ENCODE results near the gene CDH13. TPM values are rescaled to one million over a fixed set of nuclear protein-coding genes. Genes with fewer than 3 reads are reported as not detected.

The CDH13 gene
- total RNA-seq, 1 donor, result 102 TPM

DNA sequence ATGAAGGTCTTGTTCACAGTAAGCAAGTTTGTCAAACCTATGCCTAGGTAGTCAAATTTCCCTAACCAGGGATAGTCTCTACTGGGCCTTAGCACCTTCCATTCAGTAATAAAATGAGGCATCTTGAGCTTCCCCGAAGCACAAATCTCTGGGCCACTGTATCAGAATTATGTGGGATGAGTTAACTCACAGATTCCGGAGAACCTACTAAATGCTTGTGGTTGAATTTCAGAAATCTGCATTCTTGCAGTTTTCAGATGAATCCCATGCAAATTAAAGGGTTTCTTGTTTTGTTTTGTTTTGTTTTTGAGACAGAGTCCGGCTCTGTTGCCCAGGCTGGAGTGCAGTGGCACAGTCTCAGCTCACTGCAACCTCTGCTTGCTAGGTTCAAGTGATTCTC lies 702.2 kb downstream of the CDH13 start:
- Histone ChIP-seq H3K4me1 (ENCODE audit: insufficient read depth, low read length) (peaks cover 2% of the 10 kb centered on the region), H3K36me3 (ENCODE audit: insufficient read depth, low read length) (no peaks in the 10 kb centered on the region), H3K27me3 (ENCODE audit: insufficient read depth, low read length) (no peaks in the 10 kb centered on the region), H3K4me2 (ENCODE audit: insufficient read depth, low read length) (no peak overlapping the region), H3K4me3 (ENCODE audit: insufficient read depth, low read length) (no peak overlapping the region), H3K9me3 (ENCODE audit: low read depth, low read length) (no peaks in the 10 kb centered on the region), H4K20me1 (ENCODE audit: insufficient read depth, low read length) (no peaks in the 10 kb centered on the region), H2AFZ (ENCODE audit: low read length) (no peak overlapping the region), H3K27ac (ENCODE audit: low read depth, low read length) (no peak overlapping the region), H3K79me2 (ENCODE audit: insufficient read depth, low read length) (no peaks in the 10 kb centered on the region)
- TF ChIP-seq CTCF (IDR thresholded peaks at IDR 0.05; ENCODE audit: extremely low read depth, low read depth, low read length), result no peak
- DNase-seq (ENCODE audit: insufficient read length, low spot score, missing footprints), result no peak

GRCh38 chr16:83329441-83329840 lies 702.7 kb downstream of the CDH13 start:
- no peaks in the 10 kb centered on the region for H3K27me3 ChIP-seq (ENCODE audit: insufficient read depth, low read length)
- no peak overlapping the region for H2AFZ ChIP-seq (ENCODE audit: low read length)
- no peaks in the 10 kb centered on the region for H4K20me1 ChIP-seq (ENCODE audit: insufficient read depth, low read length)
- no peak overlapping the region for H3K4me3 ChIP-seq (ENCODE audit: insufficient read depth, low read length)
- H3K9me3 ChIP-seq (ENCODE audit: low read depth, low read length), result no peaks in the 10 kb centered on the region
- no peak overlapping the region for H3K27ac ChIP-seq (ENCODE audit: low read depth, low read length)
- H3K36me3 ChIP-seq (ENCODE audit: insufficient read depth, low read length), result no peaks in the 10 kb centered on the region
- TF ChIP-seq CTCF (IDR thresholded peaks at IDR 0.05; ENCODE audit: extremely low read depth, low read depth, low read length), result no peak
- H3K4me1 ChIP-seq (ENCODE audit: insufficient read depth, low read length), result peaks cover 2% of the 10 kb centered on the region
- H3K79me2 ChIP-seq (ENCODE audit: insufficient read depth, low read length), result no peaks in the 10 kb centered on the region
- no peak for DNase-seq (ENCODE audit: insufficient read length, low spot score, missing footprints)
- H3K4me2 ChIP-seq (ENCODE audit: insufficient read depth, low read length), result no peak overlapping the region

- no peaks in the 10 kb centered on the region for H3K36me3 ChIP-seq (ENCODE audit: insufficient read depth, low read length)
- H3K9me3 ChIP-seq (ENCODE audit: low read depth, low read length), result no peaks in the 10 kb centered on the region
- H3K27me3 ChIP-seq (ENCODE audit: insufficient read depth, low read length), result no peaks in the 10 kb centered on the region
- no peaks in the 10 kb centered on the region for H3K79me2 ChIP-seq (ENCODE audit: insufficient read depth, low read length)
- no peak overlapping the region for H3K4me2 ChIP-seq (ENCODE audit: insufficient read depth, low read length)
- H3K4me3 ChIP-seq (ENCODE audit: insufficient read depth, low read length), result no peak overlapping the region
- H3K27ac ChIP-seq (ENCODE audit: low read depth, low read length), result no peak overlapping the region
- no peak overlapping the region for H2AFZ ChIP-seq (ENCODE audit: low read length)
- peaks cover 2% of the 10 kb centered on the region for H3K4me1 ChIP-seq (ENCODE audit: insufficient read depth, low read length)
- no peak for DNase-seq (ENCODE audit: insufficient read length, low spot score, missing footprints)
- TF ChIP-seq CTCF (IDR thresholded peaks at IDR 0.05; ENCODE audit: extremely low read depth, low read depth, low read length), result no peak
- no peaks in the 10 kb centered on the region for H4K20me1 ChIP-seq (ENCODE audit: insufficient read depth, low read length)
These were observed 703.5 kb downstream of the CDH13 start for GRCh38 chr16:83330251-83330650.

GRCh38 chr16:83335076-83335475 lies 708.3 kb downstream of the CDH13 start:
- Histone ChIP-seq H3K4me2 (ENCODE audit: insufficient read depth, low read length) (no peak overlapping the region), H3K79me2 (ENCODE audit: insufficient read depth, low read length) (no peaks in the 10 kb centered on the region), H3K4me3 (ENCODE audit: insufficient read depth, low read length) (no peak overlapping the region), H4K20me1 (ENCODE audit: insufficient read depth, low read length) (no peaks in the 10 kb centered on the region), H3K36me3 (ENCODE audit: insufficient read depth, low read length) (no peaks in the 10 kb centered on the region), H3K27me3 (ENCODE audit: insufficient read depth, low read length) (no peaks in the 10 kb centered on the region), H2AFZ (ENCODE audit: low read length) (no peak overlapping the region), H3K9me3 (ENCODE audit: low read depth, low read length) (no peaks in the 10 kb centered on the region), H3K27ac (ENCODE audit: low read depth, low read length) (no peak overlapping the region), H3K4me1 (ENCODE audit: insufficient read depth, low read length) (peaks cover 19% of the 10 kb centered on the region)
- TF ChIP-seq CTCF (IDR thresholded peaks at IDR 0.05; ENCODE audit: extremely low read depth, low read depth, low read length), result no peak
- DNase-seq (ENCODE audit: insufficient read length, low spot score, missing footprints), result no peak
